ENCODE data around the gene CSN3. TPM values are rescaled to one million over a fixed set of nuclear protein-coding genes. Genes with fewer than 3 reads are reported as not detected.

CSN3 gene
- total RNA-seq, 2 donors from 2014 or later = not detected

DNA sequence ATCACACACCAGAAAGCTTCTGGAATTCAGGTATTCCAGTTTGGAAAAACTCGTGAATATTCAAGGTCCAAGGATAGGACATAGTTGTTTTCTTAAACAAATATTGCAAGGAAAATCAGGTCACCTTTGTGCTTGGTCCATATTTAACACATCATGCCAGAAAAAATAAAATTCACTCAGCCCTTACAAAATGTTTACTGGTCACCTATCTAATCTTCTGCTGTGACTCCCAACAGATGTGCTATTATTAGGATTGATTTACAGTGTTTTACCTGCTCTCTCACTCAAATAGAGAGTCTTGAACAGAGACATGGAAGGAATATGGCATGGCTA is 9.5 kb downstream of the CSN3 start:
- Mint-ChIP-seq H3K27ac (no peak overlapping the region), H3K36me3 (no peaks in the 10 kb centered on the region), H3K9me3 (no peaks in the 10 kb centered on the region)
- DNase-seq (ENCODE audit: low spot score in 2 of 2) (no peak), ATAC-seq (no peak)

DNA sequence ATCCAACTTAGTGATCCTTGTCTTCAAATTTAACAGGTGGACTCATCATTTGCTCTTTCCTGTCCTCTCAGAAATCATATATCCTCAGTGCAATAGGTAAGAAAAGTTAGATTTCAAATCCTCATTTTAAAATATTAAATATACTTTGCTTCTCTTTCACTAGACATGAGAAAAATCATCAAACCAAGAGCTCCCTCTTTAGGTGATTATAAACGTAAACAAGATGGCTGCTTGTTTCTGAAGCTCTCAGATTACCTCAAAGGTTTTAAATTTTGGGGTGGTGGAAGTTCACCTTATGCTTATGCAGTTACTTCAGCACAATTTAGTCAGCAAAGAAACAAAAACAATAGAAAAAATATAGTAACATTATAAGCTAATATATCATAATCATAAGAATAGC is 27.3 kb downstream of the CSN3 start:
- ATAC-seq (no peak), DNase-seq (ENCODE audit: low spot score in 2 of 2) (no peak)
- H3K9me3 Mint-ChIP-seq = peaks cover 0 to 5% of the 10 kb centered on the region in 2 donors
- no peak overlapping the region for H3K27ac Mint-ChIP-seq
- no peaks in the 10 kb centered on the region for H3K36me3 Mint-ChIP-seq

DNA sequence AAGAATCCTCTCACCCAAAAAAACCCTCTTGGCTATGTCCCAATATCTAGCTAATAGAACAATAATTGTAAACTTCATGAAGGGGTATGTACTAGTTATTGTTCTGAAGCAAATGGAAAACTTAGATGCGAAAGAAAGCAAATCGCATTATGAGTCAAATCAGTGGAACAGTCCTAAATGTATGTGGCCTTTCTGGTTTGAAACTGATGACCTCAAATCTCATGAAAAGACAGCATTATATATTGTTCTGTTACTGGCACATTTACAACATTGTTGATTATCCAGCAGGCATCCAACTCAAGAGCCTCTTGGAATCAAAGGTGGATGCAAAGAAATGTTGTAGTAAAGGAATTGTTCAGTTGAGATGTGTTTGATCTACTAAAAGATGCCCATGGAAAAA is 34.7 kb downstream of the CSN3 start:
- peaks cover 0 to 5% of the 10 kb centered on the region in 2 donors for H3K9me3 Mint-ChIP-seq
- DNase-seq (ENCODE audit: low spot score in 2 of 2) (no peak), ATAC-seq (no peak)
- no peaks in the 10 kb centered on the region for H3K36me3 Mint-ChIP-seq
- no peak overlapping the region for H3K27ac Mint-ChIP-seq

DNA sequence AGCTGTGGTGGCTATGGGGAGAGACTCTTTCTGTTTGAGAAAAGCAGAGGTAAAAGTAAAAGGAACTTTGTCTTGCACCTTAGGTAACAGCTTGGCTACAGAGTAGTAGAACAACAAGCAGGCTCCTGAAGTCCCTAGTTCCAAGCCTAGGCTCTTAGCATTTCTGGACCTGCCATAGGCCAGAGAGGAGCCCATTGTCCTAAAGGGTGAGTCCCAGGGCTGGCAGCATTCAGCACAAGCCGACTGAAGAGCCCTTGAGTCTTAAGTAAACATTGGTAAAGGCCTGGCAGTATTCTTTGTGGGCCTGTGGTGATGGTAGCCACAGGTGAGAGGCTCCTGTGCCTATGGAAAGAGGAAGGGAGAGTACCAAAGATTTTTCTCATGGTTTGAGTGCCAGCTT is 38.2 kb downstream of the CSN3 start:
- H3K36me3 Mint-ChIP-seq = no peaks in the 10 kb centered on the region
- no peak overlapping the region for H3K27ac Mint-ChIP-seq
- DNase-seq (ENCODE audit: low spot score in 2 of 2) = no peak
- no peak for ATAC-seq
- peaks cover 0 to 3% of the 10 kb centered on the region in 2 donors for H3K9me3 Mint-ChIP-seq

DNA sequence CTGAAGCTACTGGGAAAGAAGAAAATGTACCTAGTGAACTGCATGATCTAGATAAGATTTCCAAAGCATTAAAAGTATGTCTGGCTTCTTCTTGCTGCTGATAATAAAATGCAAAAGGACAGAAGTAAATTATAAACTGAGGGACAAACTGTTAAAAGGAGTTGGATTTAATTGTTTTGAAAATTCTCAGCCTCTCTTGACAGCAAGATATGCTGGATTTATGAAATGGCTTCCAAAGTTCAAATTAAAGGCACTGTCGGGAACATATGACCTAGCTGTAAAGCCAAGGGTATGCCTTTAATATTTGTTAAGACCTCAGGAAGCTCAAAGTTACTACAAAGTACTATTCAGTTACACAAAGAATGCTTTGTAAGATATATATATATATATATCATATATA is 46.3 kb downstream of the CSN3 start:
- Mint-ChIP-seq H3K27ac (no peak overlapping the region), H3K36me3 (no peaks in the 10 kb centered on the region), H3K9me3 (peaks cover 14% of the 10 kb centered on the region in 2 donors)
- ATAC-seq (no peak), DNase-seq (ENCODE audit: low spot score in 2 of 2) (no peak)

DNA sequence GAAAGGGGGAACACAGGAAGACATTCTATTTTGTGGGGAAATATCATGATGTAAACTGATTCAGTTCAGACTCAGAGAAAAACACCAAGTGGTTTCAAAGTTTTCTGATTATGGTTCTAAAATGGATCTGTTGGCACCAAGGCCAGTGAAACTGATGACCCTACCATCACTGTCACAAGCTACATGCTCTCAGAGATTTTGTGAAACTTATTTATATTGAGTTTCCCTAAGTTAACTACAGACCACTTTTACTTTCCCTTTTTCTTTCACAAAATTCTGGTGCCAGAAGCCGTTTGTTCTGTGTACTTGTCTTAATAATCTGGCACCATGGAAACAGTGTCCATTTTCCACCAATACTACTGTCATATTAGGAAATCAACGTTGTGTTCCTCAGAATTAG is 48.9 kb downstream of the CSN3 start:
- ATAC-seq (no peak), DNase-seq (ENCODE audit: low spot score in 2 of 2) (no peak)
- Mint-ChIP-seq H3K9me3 (peaks cover 6 to 10% of the 10 kb centered on the region in 2 donors), H3K36me3 (no peaks in the 10 kb centered on the region), H3K27ac (no peak overlapping the region)

DNA sequence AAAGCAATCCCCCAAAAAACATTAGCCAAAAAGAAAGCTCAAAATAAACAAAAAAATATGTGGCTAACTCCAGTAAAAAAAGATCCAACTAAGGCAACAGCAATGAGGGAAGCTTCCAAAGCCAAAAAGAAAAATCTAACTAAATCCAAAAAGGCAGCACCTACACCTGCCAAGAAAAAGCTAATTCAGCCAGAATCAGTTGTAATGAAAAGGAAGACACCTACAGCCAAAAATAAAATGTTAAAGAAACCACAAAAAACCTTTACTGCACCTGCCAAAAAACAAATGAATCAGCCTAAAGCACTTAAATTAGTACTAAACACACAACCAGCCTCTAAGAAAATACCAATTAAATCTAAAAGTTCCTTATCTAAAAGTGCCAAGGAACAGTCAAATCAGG is 55.2 kb downstream of the CSN3 start:
- H3K9me3 Mint-ChIP-seq = peaks cover 0 to 7% of the 10 kb centered on the region in 2 donors
- H3K36me3 Mint-ChIP-seq = no peaks in the 10 kb centered on the region
- no peak for ATAC-seq
- no peak for DNase-seq (ENCODE audit: low spot score in 2 of 2)
- H3K27ac Mint-ChIP-seq = no peak overlapping the region

DNA sequence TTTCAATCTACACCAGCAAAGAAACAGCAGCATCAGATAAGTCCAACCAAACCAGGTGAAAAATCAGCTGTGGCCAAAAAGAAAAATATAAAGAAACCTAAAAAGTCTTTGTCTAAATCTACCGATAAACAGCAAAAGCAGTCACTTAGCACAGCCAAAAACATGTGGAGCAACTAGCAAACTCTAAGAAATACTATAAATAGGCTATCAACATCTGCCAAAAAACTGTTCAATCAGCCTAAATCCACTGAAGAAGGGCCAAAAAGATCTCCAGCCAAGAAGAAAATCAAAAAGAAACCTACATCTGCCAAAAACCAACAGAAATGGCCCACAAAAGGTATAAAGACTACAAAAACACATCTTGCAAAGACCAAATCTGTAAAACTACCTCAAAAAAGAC is 55.7 kb downstream of the CSN3 start:
- ATAC-seq = no peak
- Mint-ChIP-seq H3K27ac (no peak overlapping the region), H3K36me3 (no peaks in the 10 kb centered on the region), H3K9me3 (peaks cover 0 to 7% of the 10 kb centered on the region in 2 donors)
- no peak for DNase-seq (ENCODE audit: low spot score in 2 of 2)

DNA sequence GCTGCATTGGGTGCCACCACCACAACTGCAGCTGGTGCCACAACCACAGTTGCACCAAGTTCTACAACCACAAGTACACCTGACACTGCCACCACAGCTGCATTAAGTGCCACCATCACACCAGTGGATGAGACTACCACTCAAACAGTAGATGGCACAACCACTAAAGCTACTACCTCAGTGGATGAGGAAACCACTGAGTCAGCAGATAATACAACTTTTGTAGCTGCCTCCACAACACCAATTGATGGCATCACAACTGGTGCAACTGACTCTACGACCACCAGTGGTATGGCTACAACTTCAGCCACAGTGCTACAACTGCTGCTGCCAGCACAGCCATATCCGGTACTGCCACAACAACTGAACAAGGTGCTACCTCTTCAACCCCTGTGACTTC is 57.2 kb downstream of the CSN3 start:
- ATAC-seq = no peak
- Mint-ChIP-seq H3K27ac (no peak overlapping the region), H3K36me3 (no peaks in the 10 kb centered on the region)

DNA sequence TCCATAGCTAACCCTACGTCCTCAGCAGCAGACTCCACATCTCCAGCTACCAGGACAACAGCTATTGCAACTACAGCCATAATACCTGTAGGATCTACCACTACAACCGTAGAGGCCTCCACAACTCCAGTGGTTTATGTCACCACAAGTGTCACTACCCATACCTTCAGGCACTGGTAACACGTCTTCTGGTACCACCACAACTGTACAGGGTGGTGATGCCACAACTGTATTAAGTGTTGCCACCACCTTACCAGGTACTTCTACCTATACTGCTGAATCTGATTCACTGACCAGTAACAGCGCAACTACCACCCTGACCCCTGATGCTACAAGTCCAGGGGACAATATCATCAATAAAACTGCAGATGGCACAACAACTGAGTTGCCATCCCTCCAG is 57.8 kb downstream of the CSN3 start:
- Mint-ChIP-seq H3K9me3 (peaks cover 0 to 7% of the 10 kb centered on the region in 2 donors), H3K36me3 (no peaks in the 10 kb centered on the region), H3K27ac (no peak overlapping the region)
- ATAC-seq = no peak
- no peak for DNase-seq (ENCODE audit: low spot score in 2 of 2)

More for the DNA sequence above, 57.2 kb downstream of the CSN3 start:
- H3K9me3 Mint-ChIP-seq = peaks cover 0 to 7% of the 10 kb centered on the region in 2 donors
- DNase-seq (ENCODE audit: low spot score in 2 of 2) = no peak

Other genes with a start within 250 kb of the CSN3 start
- gene STATH, start 246.6 kb upstream of the CSN3 start, total RNA-seq = not detected
- not detected for gene HTN3, start 214.1 kb upstream of the CSN3 start, total RNA-seq
- not detected for gene HTN1, start 192.2 kb upstream of the CSN3 start, total RNA-seq
- gene PRR27, start 88.4 kb upstream of the CSN3 start, total RNA-seq = not detected
- not detected for gene ODAM, start 46.9 kb upstream of the CSN3 start, total RNA-seq
- not detected for gene FDCSP, start 16.5 kb upstream of the CSN3 start, total RNA-seq
- gene CABS1, start 92.4 kb downstream of the CSN3 start, total RNA-seq = not detected
- gene SMR3A, start 118.2 kb downstream of the CSN3 start, total RNA-seq = not detected
- not detected for gene SMR3B, start 140.5 kb downstream of the CSN3 start, total RNA-seq
- not detected for gene OPRPN, start 155.3 kb downstream of the CSN3 start, total RNA-seq
- gene MUC7, start 229.6 kb downstream of the CSN3 start, total RNA-seq = not detected